Gastrocnemius medialis (tissue), 4 donors: ENCODE data around the gene AVP. TPM values are rescaled to one million over a fixed set of nuclear protein-coding genes. Genes with fewer than 3 reads are reported as not detected.

Experiments used
- ATAC-seq, 2 donors: fragments of 150-250 bp; one replicate each; pipeline ENCODE4 v1.9.1; 2016
- DNase-seq, 2 donors: peaks; one replicate each; pipeline ENCODE4 v3.0.0-alpha.2; 2019
- H3K27ac ChIP-seq, 4 donors: fragments of 200-600 bp; sonication (generic); 1 replicate in 1 of 4; 2 replicates in 3 of 4; pipeline ENCODE4 v1.5.1; 2016 to 2018; ENCODE audit warnings: mild to moderate bottlenecking in 2 of 4, moderate library complexity in 1 of 4
- H3K27me3 ChIP-seq, 3 donors: fragments of 200-600 bp; sonication (generic) in 2 of 3; 1 replicate in 1 of 3; 2 replicates in 2 of 3; pipeline versions ENCODE4 v1.5.1 to v1.6.0; 2016 to 2019; ENCODE audit warnings: mild to moderate bottlenecking in 1 of 3, moderate library complexity in 1 of 3
- H3K36me3 ChIP-seq, 2 donors: fragments of 200-600 bp; sonication (generic) in 1 of 2; one replicate each; pipeline ENCODE4 v1.5.1; 2017 to 2018
- H3K4me1 ChIP-seq, 2 donors: fragments of 200-600 bp; sonication (generic) in 1 of 2; one replicate each; pipeline ENCODE4 v1.5.1; 2016 to 2017; ENCODE audit warnings: mild to moderate bottlenecking in 2 of 2
- H3K4me3 ChIP-seq, 4 donors: fragments of 200-600 bp; sonication (generic) in 3 of 4; 1 replicate in 1 of 4; 2 replicates in 3 of 4; pipeline ENCODE4 v1.5.1; 2016 to 2019; ENCODE audit warnings: mild to moderate bottlenecking in 2 of 4
- H3K9me3 ChIP-seq, 3 donors: fragments of 200-600 bp; sonication (generic) in 2 of 3; 1 replicate in 1 of 3; 2 replicates in 2 of 3; pipeline ENCODE4 v1.5.1; 2016 to 2019
- CTCF ChIP-seq, 5 experiments: fragments of 450-650 bp in 3 of 5; fragments of 200-600 bp in 2 of 5; sonication (generic) in 2 of 5; IDR thresholded peaks in 4 of 5; conservative IDR thresholded peaks in 1 of 5; 1 replicate in 4 of 5; 2 replicates in 1 of 5; pipeline ENCODE4 v1.5.1; 2016 to 2019; ENCODE audit warnings: antibody characterized with exemption in 5 of 5, mild to moderate bottlenecking in 3 of 5, moderate library complexity in 3 of 5
- POLR2A ChIP-seq, 2 donors: fragments of 450-650 bp; IDR thresholded peaks; one replicate each; pipeline ENCODE4 v1.6.1; 2017; ENCODE audit warnings: antibody characterized with exemption in 2 of 2, mild to moderate bottlenecking in 2 of 2, moderate library complexity in 2 of 2
- in situ Hi-C, 4 donors: fragments of 200-750 bp; cut with MboI; loops; one replicate each; pipeline versions ENCODE4 v1.15.0 to v1.8.0; 2017; ENCODE audit warnings: low sequenced_read_pairs in 4 of 4
- intact Hi-C: fragments of 100-400 bp; cut with DNase I; formaldehyde crosslinking; loops from one replicate; pipeline ENCODE4 v1.15.1; 2023; ENCODE audit warnings: low total_unique reads
- total RNA-seq, 4 donors: library from RNA; depleted of rRNA; stranded (reverse); fragments of >200 nt; gene quantifications; one replicate each; pipeline versions ENCODE4 v1.1.0 to v1.2.3, GENCODE V29; 2016

AVP gene
- total RNA-seq, 4 donors from 2014 or later, result not detected

- Histone ChIP-seq H3K36me3 (peaks cover 0 to 46% of the 10 kb centered on the region in 2 donors), H3K27me3 (no peaks in the 10 kb centered on the region), H3K27ac (no peak overlapping the region), H3K9me3 (no peaks in the 10 kb centered on the region), H3K4me3 (no peak overlapping the region), H3K4me1 (peaks cover 4 to 6% of the 10 kb centered on the region in 2 donors)
- TF ChIP-seq POLR2A (IDR thresholded peaks at IDR 0.05) (no peak), CTCF (IDR thresholded peaks at IDR 0.05 in 4 of 5, conservative IDR thresholded peaks at IDR 0.05 in 1 of 5) (no peak)
- ATAC-seq, result no peak
- no peak for DNase-seq
- in situ Hi-C loops (loop anchor here in 1 of 4 donors (10.0 kb wide), 1 partner anchor 57 kb away; no protein-coding TSS in a partner anchor), intact Hi-C loops (no loop called here)
Measured at GRCh38 chr20:3111507-3111906, 27.0 kb upstream of the AVP start.

- H3K4me1 ChIP-seq, result no peaks in the 10 kb centered on the region
- TF ChIP-seq POLR2A (IDR thresholded peaks at IDR 0.05) (no peak), CTCF (IDR thresholded peaks at IDR 0.05 in 4 of 5, conservative IDR thresholded peaks at IDR 0.05 in 1 of 5) (no peak)
- no peak overlapping the region for H3K4me3 ChIP-seq
- peaks cover 0 to 46% of the 10 kb centered on the region in 2 donors for H3K36me3 ChIP-seq
- ATAC-seq, result no peak
- intact Hi-C loops (no loop called here), in situ Hi-C loops (loop anchor here in 2 of 4 donors (5.0 to 10.0 kb wide), 2 partner anchors 52 to 55 kb away; no protein-coding TSS in a partner anchor)
- no peaks in the 10 kb centered on the region for H3K27me3 ChIP-seq
- no peaks in the 10 kb centered on the region for H3K9me3 ChIP-seq
- H3K27ac ChIP-seq, result no peak overlapping the region
- DNase-seq, result no peak
Measured at GRCh38 chr20:3109350-3110302, 25.1 kb upstream of the AVP start.

- intact Hi-C loops (no loop called here), in situ Hi-C loops (loop anchor here in 1 of 4 donors (5.0 kb wide), 1 partner anchor 50 kb away; no protein-coding TSS in a partner anchor)
- Histone ChIP-seq H3K4me3 (no peak overlapping the region), H3K36me3 (peaks cover 0 to 34% of the 10 kb centered on the region in 2 donors), H3K27me3 (no peaks in the 10 kb centered on the region), H3K27ac (no peak overlapping the region), H3K9me3 (no peaks in the 10 kb centered on the region), H3K4me1 (peaks cover 0 to 7% of the 10 kb centered on the region in 2 donors)
- DNase-seq (no peak), ATAC-seq (no peak)
- TF ChIP-seq CTCF (IDR thresholded peaks at IDR 0.05 in 4 of 5, conservative IDR thresholded peaks at IDR 0.05 in 1 of 5) (no peak), POLR2A (IDR thresholded peaks at IDR 0.05) (no peak)
Measured at GRCh38 chr20:3107464-3108025, 23.0 kb upstream of the AVP start.

GRCh38 chr20:3106658-3107463, 22.3 kb upstream of the AVP start:
- intact Hi-C loops (no loop called here), in situ Hi-C loops (loop anchor here in 1 of 4 donors (5.0 kb wide), 1 partner anchor 50 kb away; no protein-coding TSS in a partner anchor)
- peaks cover 0 to 34% of the 10 kb centered on the region in 2 donors for H3K36me3 ChIP-seq

More at GRCh38 chr20:3106658-3107463, 22.3 kb upstream of the AVP start:
- H3K4me1 ChIP-seq, result peaks cover 0 to 12% of the 10 kb centered on the region in 2 donors
- DNase-seq (no peak), ATAC-seq (no peak)
- H3K9me3 ChIP-seq, result no peaks in the 10 kb centered on the region
- H3K27me3 ChIP-seq, result no peaks in the 10 kb centered on the region
- no peak overlapping the region for H3K4me3 ChIP-seq
- no peak overlapping the region for H3K27ac ChIP-seq
- no peak for TF ChIP-seq POLR2A (IDR thresholded peaks at IDR 0.05)
- no peak for TF ChIP-seq CTCF (IDR thresholded peaks at IDR 0.05 in 4 of 5, conservative IDR thresholded peaks at IDR 0.05 in 1 of 5)
